MCF 10A (cell line): ENCODE results near the gene MYL5. TPM values are rescaled to one million over a fixed set of nuclear protein-coding genes. Genes with fewer than 3 reads are reported as not detected.

Experiments
- BruUV-seq: library from RNA; stranded (reverse); fragments of 400-500 nt; replicated peaks from 2 replicates; lab custom pipeline; 2021; lab: Mats Ljungman, UMichigan
- CTCF ChIA-PET: fragments of 300-600 bp; sonication (Branson Sonifier 250); formaldehyde crosslinking; extraction: SDS; loops from one replicate; lab custom pipeline; 2021; ENCODE audit warnings: antibody characterized with exemption, inconsistent platforms; lab: Yijun Ruan, JAX
- POLR2A ChIA-PET: fragments of 300-600, 350-650 bp; sonication (Branson Sonifier 250); formaldehyde crosslinking; extraction: SDS; loops from one replicate; lab custom pipeline; 2020; ENCODE audit warnings: antibody characterized with exemption, inconsistent platforms; lab: Yijun Ruan, JAX
- DNase-seq: peaks from one replicate; pipeline ENCODE4 v3.0.0-alpha.2; 2018; ENCODE audit not compliant: unreplicated experiment
- H3K27ac Mint-ChIP-seq: one replicate; pipeline ENCODE4 v1.8.0; 2022; ENCODE audit warnings: mild to moderate bottlenecking, low read depth, mixed read lengths; ENCODE audit not compliant: unreplicated experiment
- H3K27me3 Mint-ChIP-seq: one replicate; pipeline ENCODE4 v1.8.0; 2022; ENCODE audit warnings: mixed read lengths; ENCODE audit not compliant: insufficient read depth, unreplicated experiment
- H3K36me3 Mint-ChIP-seq: one replicate; pipeline ENCODE4 v1.8.0; 2022; ENCODE audit warnings: mild to moderate bottlenecking, moderate library complexity, mixed read lengths; ENCODE audit not compliant: insufficient read depth, unreplicated experiment
- H3K4me1 Mint-ChIP-seq: one replicate; pipeline ENCODE4 v1.8.0; 2022; ENCODE audit warnings: mixed read lengths; ENCODE audit not compliant: insufficient read depth, unreplicated experiment
- H3K4me3 Mint-ChIP-seq: one replicate; pipeline ENCODE4 v1.8.0; 2022; ENCODE audit warnings: mild to moderate bottlenecking, moderate library complexity, mixed read lengths; ENCODE audit not compliant: unreplicated experiment
- H3K9me3 Mint-ChIP-seq: one replicate; pipeline ENCODE4 v1.8.0; 2022; ENCODE audit warnings: mixed read lengths; ENCODE audit not compliant: unreplicated experiment
- CTCF ChIP-seq: fragments of 200-600 bp; IDR thresholded peaks from one replicate; pipeline ENCODE4 v1.8.0; 2022; ENCODE audit warnings: antibody characterized with exemption, mild to moderate bottlenecking; ENCODE audit not compliant: unreplicated experiment
- intact Hi-C: fragments of 100-400 bp; cut with micrococcal nuclease; formaldehyde crosslinking; loops from 2 replicates; pipeline ENCODE4 v1.14.1; 2022
- total RNA-seq: library from RNA; stranded (reverse); gene quantifications from 2 replicates; pipeline ENCODE4 v1.2.3, GENCODE V29; 2022

The MYL5 gene
- total RNA-seq, 1 experiment from 2014 or later, result 32.9 TPM

GRCh38 chr4:653831-654502 is 20.4 kb upstream of the MYL5 start:
- TF ChIP-seq CTCF, result no peak
- H3K9me3 Mint-ChIP-seq, result no peaks in the 10 kb centered on the region
- H3K4me3 Mint-ChIP-seq, result no peak overlapping the region
- intact Hi-C loops, result no loop called here
- no peak for DNase-seq
- POLR2A ChIA-PET, result no interaction called here
- BruUV-seq, result no TSS peak
- no peaks in the 10 kb centered on the region for H3K4me1 Mint-ChIP-seq
- H3K27ac Mint-ChIP-seq, result no peak overlapping the region
- H3K36me3 Mint-ChIP-seq, result peaks cover 5% of the 10 kb centered on the region
- no peaks in the 10 kb centered on the region for H3K27me3 Mint-ChIP-seq
- CTCF ChIA-PET, result no interaction called here

- no peaks in the 10 kb centered on the region for H3K4me1 Mint-ChIP-seq
- no peak for DNase-seq
- no peak overlapping the region for H3K4me3 Mint-ChIP-seq
- no peak overlapping the region for H3K27ac Mint-ChIP-seq
- ChIA-PET POLR2A (no interaction called here), CTCF (no interaction called here)
- TF ChIP-seq CTCF, result no peak
- H3K36me3 Mint-ChIP-seq, result peaks cover 5% of the 10 kb centered on the region
- no peaks in the 10 kb centered on the region for H3K27me3 Mint-ChIP-seq
- no peaks in the 10 kb centered on the region for H3K9me3 Mint-ChIP-seq
- intact Hi-C loops, result no loop called here
- BruUV-seq, result no TSS peak
Observed at GRCh38 chr4:654503-654845, 19.9 kb upstream of the MYL5 start.

GRCh38 chr4:654871-655463 is 19.4 kb upstream of the MYL5 start:
- H3K36me3 Mint-ChIP-seq, result peaks cover 5% of the 10 kb centered on the region
- no peak for DNase-seq
- TF ChIP-seq CTCF, result no peak
- BruUV-seq, result no TSS peak
- H3K27ac Mint-ChIP-seq, result no peak overlapping the region
- H3K4me3 Mint-ChIP-seq, result no peak overlapping the region
- intact Hi-C loops, result no loop called here
- no peaks in the 10 kb centered on the region for H3K27me3 Mint-ChIP-seq
- H3K4me1 Mint-ChIP-seq, result no peaks in the 10 kb centered on the region
- CTCF ChIA-PET, result no interaction called here
- no peaks in the 10 kb centered on the region for H3K9me3 Mint-ChIP-seq
- POLR2A ChIA-PET, result no interaction called here

- Mint-ChIP-seq H3K9me3 (peaks cover 3% of the 10 kb centered on the region), H3K27ac (no peak overlapping the region), H3K4me1 (no peaks in the 10 kb centered on the region), H3K27me3 (no peaks in the 10 kb centered on the region), H3K4me3 (no peak overlapping the region), H3K36me3 (peaks cover 5% of the 10 kb centered on the region)
- intact Hi-C loops, result no loop called here
- ChIA-PET POLR2A (no interaction called here), CTCF (no interaction called here)
- DNase-seq, result no peak
- no peak for TF ChIP-seq CTCF
- BruUV-seq, result no TSS peak
Observed at GRCh38 chr4:655464-656151, 18.7 kb upstream of the MYL5 start.
